Liver (tissue), 9 donors: ENCODE data around the gene MAOB. TPM values are rescaled to one million over a fixed set of nuclear protein-coding genes. Genes with fewer than 3 reads are reported as not detected.
A peak's percentile ranks its signal among the peaks of the same experiment; 100 is the strongest.

Experiments
- DNase-seq: peaks from one replicate; pipeline ENCODE4 v3.0.0-alpha.2; 2017; ENCODE audit warnings: low spot score
- H3K27ac ChIP-seq, 2 donors: one replicate each; pipeline ENCODE4 v1.7.0; 2013; ENCODE audit warnings: inconsistent platforms in 2 of 2, low read length in 2 of 2, control low read depth in 1 of 2, low read depth in 1 of 2, mild to moderate bottlenecking in 1 of 2
- H3K27me3 ChIP-seq, 4 donors: one replicate each; pipeline versions ENCODE4 v1.6.1 to v1.7.0; 2013; ENCODE audit warnings: low read length in 3 of 4, inconsistent platforms in 1 of 4, mild to moderate bottlenecking in 1 of 4, moderate library complexity in 1 of 4; ENCODE audit not compliant: control insufficient read depth in 4 of 4, insufficient read depth in 4 of 4
- H3K36me3 ChIP-seq, 4 donors: one replicate each; pipeline versions ENCODE4 v1.6.1 to v1.7.0; 2013; ENCODE audit warnings: low read length in 3 of 4, mild to moderate bottlenecking in 3 of 4, low read depth in 1 of 4, moderate library complexity in 1 of 4; ENCODE audit not compliant: control insufficient read depth in 4 of 4, insufficient read depth in 3 of 4
- H3K4me1 ChIP-seq, 4 donors: one replicate each; pipeline versions ENCODE4 v1.6.1 to v1.7.0; 2013; ENCODE audit warnings: low read length in 3 of 4, mild to moderate bottlenecking in 3 of 4, moderate library complexity in 1 of 4; ENCODE audit not compliant: control insufficient read depth in 4 of 4, insufficient read depth in 4 of 4
- H3K4me3 ChIP-seq, 3 donors: one replicate each; pipeline versions ENCODE4 v1.6.1 to v1.7.0; 2013; ENCODE audit warnings: low read length in 3 of 3, control low read depth in 1 of 3, low read depth in 1 of 3, mild to moderate bottlenecking in 1 of 3
- H3K9ac ChIP-seq, 2 donors: one replicate each; pipeline ENCODE4 v1.7.0; 2013; ENCODE audit warnings: low read length in 2 of 2, mild to moderate bottlenecking in 2 of 2, moderate library complexity in 2 of 2, control low read depth in 1 of 2, low read depth in 1 of 2
- H3K9me3 ChIP-seq, 4 donors: one replicate each; pipeline versions ENCODE4 v1.6.1 to v1.7.0; 2013; ENCODE audit warnings: low read length in 3 of 4; ENCODE audit not compliant: control insufficient read depth in 4 of 4
- ATF3 ChIP-seq: IDR thresholded peaks from 2 replicates; pipeline ENCODE4 v1.6.1; 2016; ENCODE audit warnings: antibody characterized with exemption
- CTCF ChIP-seq: fragments of 150-350 bp; IDR thresholded peaks from 2 replicates; pipeline ENCODE4 v1.5.1; 2017; ENCODE audit warnings: improper control_type of control experiment, low read depth, low read length; ENCODE audit not compliant: missing input control
- EGR1 ChIP-seq, 2 donors: IDR thresholded peaks; 2 replicates each; pipeline ENCODE4 v1.6.1; 2016 to 2018; ENCODE audit warnings: antibody characterized with exemption in 2 of 2, low read depth in 2 of 2
- FOXA1 ChIP-seq: IDR thresholded peaks from 2 replicates; pipeline ENCODE4 v1.6.1; 2016; ENCODE audit warnings: antibody characterized with exemption
- FOXA2 ChIP-seq: IDR thresholded peaks from 2 replicates; pipeline ENCODE4 v1.6.1; 2016; ENCODE audit warnings: antibody characterized with exemption
- GABPA ChIP-seq, 2 donors: IDR thresholded peaks in 1 of 2; conservative IDR thresholded peaks in 1 of 2; 2 replicates each; pipeline ENCODE4 v1.6.1; 2016; ENCODE audit warnings: antibody characterized with exemption in 2 of 2, mild to moderate bottlenecking in 1 of 2, moderate library complexity in 1 of 2
- HNF4A ChIP-seq, 2 donors: conservative IDR thresholded peaks; 2 replicates each; pipeline ENCODE4 v1.6.1; 2016; ENCODE audit warnings: antibody characterized with exemption in 2 of 2, mild to moderate bottlenecking in 2 of 2
- HNF4G ChIP-seq: IDR thresholded peaks from 2 replicates; pipeline ENCODE4 v1.6.1; 2016; ENCODE audit warnings: antibody characterized with exemption
- JUND ChIP-seq, 2 donors: IDR thresholded peaks; 2 replicates each; pipeline ENCODE4 v1.6.1; 2016; ENCODE audit warnings: antibody characterized with exemption in 2 of 2
- MAX ChIP-seq: IDR thresholded peaks from 2 replicates; pipeline ENCODE4 v1.6.1; 2016; ENCODE audit warnings: antibody characterized with exemption
- NR2F2 ChIP-seq: IDR thresholded peaks from 2 replicates; pipeline ENCODE4 v1.6.1; 2016; ENCODE audit warnings: antibody characterized with exemption
- RAD21 ChIP-seq, 2 donors: IDR thresholded peaks; 2 replicates each; pipeline ENCODE4 v1.6.1; 2016; ENCODE audit warnings: antibody characterized with exemption in 2 of 2, mild to moderate bottlenecking in 2 of 2
- REST ChIP-seq: IDR thresholded peaks from 2 replicates; pipeline ENCODE4 v1.6.1; 2016; ENCODE audit warnings: antibody characterized with exemption, mild to moderate bottlenecking
- RXRA ChIP-seq, 2 donors: IDR thresholded peaks; 2 replicates each; pipeline ENCODE4 v1.6.1; 2017 to 2018; ENCODE audit warnings: antibody characterized with exemption in 2 of 2, mild to moderate bottlenecking in 1 of 2
- SP1 ChIP-seq: IDR thresholded peaks from 2 replicates; pipeline ENCODE4 v1.6.1; 2018; ENCODE audit warnings: antibody characterized with exemption, mild to moderate bottlenecking
- TAF1 ChIP-seq: conservative IDR thresholded peaks from 2 replicates; pipeline ENCODE4 v1.6.1; 2016; ENCODE audit warnings: antibody characterized with exemption, mild to moderate bottlenecking
- YY1 ChIP-seq: IDR thresholded peaks from 2 replicates; pipeline ENCODE4 v1.6.1; 2016; ENCODE audit warnings: antibody characterized with exemption, mild to moderate bottlenecking
- ZBTB33 ChIP-seq: IDR thresholded peaks from 2 replicates; pipeline ENCODE4 v1.6.1; 2016; ENCODE audit warnings: antibody characterized with exemption
- WGBS: extraction: QIAGEN DNeasy Blood & Tissue Kit; methylation state at CpG from one replicate; pipeline ENCODE4 v1.1.7; 2013; 5-methylcytosine and 5-hydroxymethylcytosine counted together
- polyA plus RNA-seq, 2 donors: library from polyadenylated mRNA; stranded (reverse) in 1 of 2; unstranded in 1 of 2; fragments of 200-250 nt in 1 of 2; fragments of >200 nt in 1 of 2; fragmentation: Nextera tagmentation in 1 of 2; extraction: Ambion mirVana in 1 of 2; gene quantifications; one replicate each; pipeline versions ENCODE4 v1.2.1 to v1.2.3, GENCODE V29; 2013 to 2015
- total RNA-seq, 2 donors: library from RNA; depleted of rRNA; stranded (reverse); fragments of >200 nt; gene quantifications; one replicate each; pipeline ENCODE4 v1.2.3, GENCODE V29; 2014
- donor health status: healthy.
- donor health status: healthy.
- donor health status: healthy.
- donor health status: healthy.
- donor health status: healthy.

The MAOB gene
- total and polyA plus RNA-seq, 4 donors, result 34.0 to 96.3 (median 72.6) TPM

GRCh38 chrX:43734444-43734843, 147.8 kb downstream of the MAOB start:
- Histone ChIP-seq H3K27ac (no peak overlapping the region), H3K27me3 (no peaks in the 10 kb centered on the region), H3K36me3 (peaks cover 1 to 15% (median 11%) of the 10 kb centered on the region in 4 donors), H3K4me3 (no peak overlapping the region), H3K9ac (no peak overlapping the region), H3K9me3 (no peaks in the 10 kb centered on the region), H3K4me1 (peaks cover 0 to 8% (median 0%) of the 10 kb centered on the region in 4 donors)
- no peak for DNase-seq
- no peak for TF ChIP-seq GABPA (IDR thresholded peaks at IDR 0.05 in 1 of 2, conservative IDR thresholded peaks at IDR 0.05 in 1 of 2)
- peak in 1 of 2 donors; percentile 28 for TF ChIP-seq RAD21 (IDR thresholded peaks at IDR 0.05)
- TF ChIP-seq JUND (IDR thresholded peaks at IDR 0.05), result peak in 1 of 2 donors; percentile 32
- no peak for TF ChIP-seq TAF1
- no peak for TF ChIP-seq REST
- TF ChIP-seq HNF4A (conservative IDR thresholded peaks at IDR 0.05), result peak; percentile 70 to 77
- peak in 1 of 2 donors; percentile 27 for TF ChIP-seq EGR1 (IDR thresholded peaks at IDR 0.05; ENCODE audit: low read depth in 2 of 2)
- TF ChIP-seq ATF3, result no peak
- TF ChIP-seq HNF4G, result no peak
- peak; percentile 16 for TF ChIP-seq SP1
- peak; percentile 35 for TF ChIP-seq MAX
- TF ChIP-seq NR2F2, result no peak
- no peak for TF ChIP-seq CTCF
- no peak for TF ChIP-seq FOXA2
- TF ChIP-seq RXRA (IDR thresholded peaks at IDR 0.05), result peak in 1 of 2 donors; percentile 37
- TF ChIP-seq ZBTB33, result no peak
- no peak for TF ChIP-seq FOXA1
- TF ChIP-seq YY1, result peak; percentile 20
- 19% methylated on average over 1 of the region's 1 CpG for WGBS
